Measurements from ENCODE around the gene CHGA.

Gene CHGA

GRCh38 chr14:92898566-92899131 is 24.3 kb upstream of the CHGA start:
- Histone ChIP-seq H3K9me3 (no peaks in the 10 kb centered on the region), H3K27me3 (peaks cover 68% of the 10 kb centered on the region), H3K36me3 (no peaks in the 10 kb centered on the region), H3K27ac (no peak overlapping the region), H3K4me1 (ENCODE audit: control insufficient read depth in 1 of 2, insufficient read depth in 1 of 2, low read depth in 1 of 2, low read length in 1 of 2) (no peaks in the 10 kb centered on the region), H3K4me3 (ENCODE audit: low read depth in 1 of 2, low read length in 1 of 2) (no peak overlapping the region)
- TF ChIP-seq, protein P1, sequence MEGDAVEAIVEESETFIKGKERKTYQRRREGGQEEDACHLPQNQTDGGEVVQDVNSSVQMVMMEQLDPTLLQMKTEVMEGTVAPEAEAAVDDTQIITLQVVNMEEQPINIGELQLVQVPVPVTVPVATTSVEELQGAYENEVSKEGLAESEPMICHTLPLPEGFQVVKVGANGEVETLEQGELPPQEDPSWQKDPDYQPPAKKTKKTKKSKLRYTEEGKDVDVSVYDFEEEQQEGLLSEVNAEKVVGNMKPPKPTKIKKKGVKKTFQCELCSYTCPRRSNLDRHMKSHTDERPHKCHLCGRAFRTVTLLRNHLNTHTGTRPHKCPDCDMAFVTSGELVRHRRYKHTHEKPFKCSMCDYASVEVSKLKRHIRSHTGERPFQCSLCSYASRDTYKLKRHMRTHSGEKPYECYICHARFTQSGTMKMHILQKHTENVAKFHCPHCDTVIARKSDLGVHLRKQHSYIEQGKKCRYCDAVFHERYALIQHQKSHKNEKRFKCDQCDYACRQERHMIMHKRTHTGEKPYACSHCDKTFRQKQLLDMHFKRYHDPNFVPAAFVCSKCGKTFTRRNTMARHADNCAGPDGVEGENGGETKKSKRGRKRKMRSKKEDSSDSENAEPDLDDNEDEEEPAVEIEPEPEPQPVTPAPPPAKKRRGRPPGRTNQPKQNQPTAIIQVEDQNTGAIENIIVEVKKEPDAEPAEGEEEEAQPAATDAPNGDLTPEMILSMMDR (IDR thresholded peaks at IDR 0.05): no peak

DNA sequence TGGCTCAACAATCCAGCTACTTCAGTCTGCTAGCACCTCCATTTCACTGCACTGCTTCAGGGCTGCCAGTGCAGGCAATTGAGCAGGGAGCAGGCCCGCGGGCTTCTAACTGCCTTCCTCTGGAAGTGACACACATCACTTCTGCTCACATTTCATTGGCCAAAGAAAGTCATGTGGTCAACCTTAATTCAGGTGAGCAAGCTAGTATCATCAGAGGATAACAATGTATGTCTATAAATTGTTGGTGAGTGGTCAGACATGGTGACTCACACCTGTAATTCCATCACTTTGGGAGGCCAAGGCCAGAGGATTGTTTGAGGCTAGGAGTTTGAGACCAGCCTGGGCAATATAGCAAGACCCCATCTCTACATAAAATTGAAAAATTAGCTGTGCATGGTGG is 22.3 kb upstream of the CHGA start:
- Histone ChIP-seq H3K36me3 (no peaks in the 10 kb centered on the region), H3K4me1 (ENCODE audit: control insufficient read depth in 1 of 2, insufficient read depth in 1 of 2, low read depth in 1 of 2, low read length in 1 of 2) (no peaks in the 10 kb centered on the region), H3K9me3 (no peaks in the 10 kb centered on the region), H3K27ac (no peak overlapping the region), H3K27me3 (peaks cover 78% of the 10 kb centered on the region), H3K4me3 (ENCODE audit: low read depth in 1 of 2, low read length in 1 of 2) (no peak overlapping the region)
- TF ChIP-seq, protein P1 (IDR thresholded peaks at IDR 0.05): no peak

GRCh38 chr14:92902191-92902590 is 20.8 kb upstream of the CHGA start:
- Histone ChIP-seq H3K27me3 (peaks cover 70% of the 10 kb centered on the region), H3K4me1 (ENCODE audit: control insufficient read depth in 1 of 2, insufficient read depth in 1 of 2, low read depth in 1 of 2, low read length in 1 of 2) (no peaks in the 10 kb centered on the region), H3K36me3 (no peaks in the 10 kb centered on the region), H3K27ac (no peak overlapping the region), H3K4me3 (ENCODE audit: low read depth in 1 of 2, low read length in 1 of 2) (no peak overlapping the region), H3K9me3 (no peaks in the 10 kb centered on the region)
- TF ChIP-seq, protein P1 (IDR thresholded peaks at IDR 0.05): no peak

- no peak overlapping the region for H3K4me3 ChIP-seq (ENCODE audit: low read depth in 1 of 2, low read length in 1 of 2)
- H3K36me3 ChIP-seq: no peaks in the 10 kb centered on the region
- peaks cover 71% of the 10 kb centered on the region for H3K27me3 ChIP-seq
- TF ChIP-seq, protein P1 (IDR thresholded peaks at IDR 0.05): no peak
- no peak overlapping the region for H3K27ac ChIP-seq
- no peaks in the 10 kb centered on the region for H3K9me3 ChIP-seq
- H3K4me1 ChIP-seq (ENCODE audit: control insufficient read depth in 1 of 2, insufficient read depth in 1 of 2, low read depth in 1 of 2, low read length in 1 of 2): no peaks in the 10 kb centered on the region
Observed at GRCh38 chr14:92902726-92903125, 20.2 kb upstream of the CHGA start.

DNA sequence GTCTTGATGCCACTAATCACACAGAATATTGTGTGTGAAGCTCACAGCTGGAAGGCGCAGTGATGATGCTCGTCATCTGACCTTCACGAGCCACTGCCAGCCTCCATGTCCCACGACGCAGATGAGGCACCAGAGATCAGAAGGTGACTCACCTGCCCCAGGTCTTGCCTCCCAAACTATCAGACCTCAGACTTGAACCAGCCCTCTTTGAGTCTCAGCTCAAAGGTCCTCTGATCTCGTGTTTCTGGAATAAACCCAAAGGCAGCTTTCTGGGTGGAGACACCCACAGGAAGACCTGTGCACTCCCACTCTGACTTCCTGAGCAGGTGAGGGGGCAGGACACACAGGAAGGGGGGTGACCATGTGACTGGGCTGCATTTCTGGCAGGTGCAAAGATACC is 19.6 kb upstream of the CHGA start:
- H3K36me3 ChIP-seq: no peaks in the 10 kb centered on the region
- H3K4me3 ChIP-seq (ENCODE audit: low read depth in 1 of 2, low read length in 1 of 2): no peak overlapping the region
- peaks cover 68% of the 10 kb centered on the region for H3K27me3 ChIP-seq
- TF ChIP-seq, protein P1 (IDR thresholded peaks at IDR 0.05): no peak
- no peaks in the 10 kb centered on the region for H3K9me3 ChIP-seq
- no peaks in the 10 kb centered on the region for H3K4me1 ChIP-seq (ENCODE audit: control insufficient read depth in 1 of 2, insufficient read depth in 1 of 2, low read depth in 1 of 2, low read length in 1 of 2)
- no peak overlapping the region for H3K27ac ChIP-seq

GRCh38 chr14:92905667-92906066 is 17.3 kb upstream of the CHGA start:
- no peaks in the 10 kb centered on the region for H3K4me1 ChIP-seq (ENCODE audit: control insufficient read depth in 1 of 2, insufficient read depth in 1 of 2, low read depth in 1 of 2, low read length in 1 of 2)
- no peaks in the 10 kb centered on the region for H3K36me3 ChIP-seq
- H3K27me3 ChIP-seq: peaks cover 54% of the 10 kb centered on the region
- TF ChIP-seq, protein P1 (IDR thresholded peaks at IDR 0.05): no peak
- H3K9me3 ChIP-seq: no peaks in the 10 kb centered on the region
- no peak overlapping the region for H3K4me3 ChIP-seq (ENCODE audit: low read depth in 1 of 2, low read length in 1 of 2)
- no peak overlapping the region for H3K27ac ChIP-seq

Measured in neutrophil (primary cell).